Measurements from ENCODE around the gene USP22. TPM values are rescaled to one million over a fixed set of nuclear protein-coding genes. Genes with fewer than 3 reads are reported as not detected.
A peak's percentile ranks its signal among the peaks of the same experiment; 100 is the strongest.

Gene USP22
- total and polyA plus RNA-seq, 2 donors (not counting 3 experiments of a cell fraction or from before 2014, with no cell fraction given), result 204 to 260 TPM

GRCh38 chr17:21034340-21035235 is 8.2 kb downstream of the USP22 start:
- POLR2A ChIA-PET, result interaction anchor here (1.0 kb wide), 1 partner anchor 9 kb away, joined by 3 read pairs; no protein-coding TSS in a partner anchor
- peak overlapping the region; percentile 43 for H3K4me2 ChIP-seq (ENCODE audit: insufficient read depth, low read length)
- peaks cover 44% of the 10 kb centered on the region for H4K20me1 ChIP-seq (replicated peaks; ENCODE audit: control insufficient read depth, extremely low read depth, insufficient read depth, low read length)
- H3K4me3 ChIP-seq (replicated peaks in 1 of 3; ENCODE audit: insufficient read depth in 1 of 3, low read depth in 1 of 3, low read length in 3 of 3), result peak overlapping the region in 1 of 3 experiments; percentile 4
- DNase-seq (ENCODE audit: low read depth, low spot score) (no peak), FAIRE-seq (no peak)
- H3K9ac ChIP-seq (replicated peaks; ENCODE audit: extremely low read depth, insufficient read depth, low read length), result no peak overlapping the region
- intact Hi-C loops (cut with micrococcal nuclease) (no loop called here), dilution Hi-C loops (cut with MboI; ENCODE audit: extremely low pct_ligation_motif_present, low sequenced_read_pairs) (no loop called here)
- CTCF ChIA-PET, result interaction anchor here (0.9 to 1.9 kb wide), 3 partner anchors 9 to 477 kb away, joined by 3 to 10 read pairs (median 4); partner anchors contain the start of gene USP22
- no TSS peak for BruUV-seq (replicated peaks)
- H3K79me2 ChIP-seq (ENCODE audit: control insufficient read depth, insufficient read depth, low read length), result peaks cover 98% of the 10 kb centered on the region
- H2AFZ ChIP-seq (ENCODE audit: low read depth, low read length), result no peak overlapping the region
- no peaks in the 10 kb centered on the region for H3K9me1 ChIP-seq (replicated peaks; ENCODE audit: control insufficient read depth, extremely low read depth, insufficient read depth, low read length)
- H3K4me1 ChIP-seq (ENCODE audit: control insufficient read depth, extremely low read depth, insufficient read depth, low read length), result peaks cover 42% of the 10 kb centered on the region
- no peaks in the 10 kb centered on the region for H3K9me3 ChIP-seq (replicated peaks; ENCODE audit: control insufficient read depth, insufficient read depth, low read length)
- no peaks in the 10 kb centered on the region for H3K27me3 ChIP-seq (ENCODE audit: control insufficient read depth in 2 of 2, insufficient read depth in 2 of 2, low read length in 2 of 2)
- H3K36me3 ChIP-seq (ENCODE audit: control insufficient read depth in 2 of 2, extremely low read depth in 1 of 2, insufficient read depth in 2 of 2, low read length in 2 of 2), result peaks cover 3 to 12% of the 10 kb centered on the region in 2 experiments
- H3K27ac ChIP-seq (ENCODE audit: insufficient read depth, low read depth, low read length), result no peak overlapping the region
- no peak for TF ChIP-seq JUN (IDR thresholded peaks at IDR 0.05; ENCODE audit: borderline replicate concordance, insufficient read depth, insufficient read length, low read depth)

GRCh38 chr17:21033350-21033749 is 9.5 kb downstream of the USP22 start:
- dilution Hi-C loops (cut with MboI; ENCODE audit: extremely low pct_ligation_motif_present, low sequenced_read_pairs) (no loop called here), intact Hi-C loops (cut with micrococcal nuclease) (no loop called here)
- Histone ChIP-seq H3K27me3 (ENCODE audit: control insufficient read depth in 2 of 2, insufficient read depth in 2 of 2, low read length in 2 of 2) (no peaks in the 10 kb centered on the region), H4K20me1 (replicated peaks; ENCODE audit: control insufficient read depth, extremely low read depth, insufficient read depth, low read length) (peaks cover 45% of the 10 kb centered on the region), H3K79me2 (ENCODE audit: control insufficient read depth, insufficient read depth, low read length) (peaks cover 98% of the 10 kb centered on the region), H3K27ac (ENCODE audit: insufficient read depth, low read depth, low read length) (no peak overlapping the region), H3K9ac (replicated peaks; ENCODE audit: extremely low read depth, insufficient read depth, low read length) (no peak overlapping the region), H3K4me1 (ENCODE audit: control insufficient read depth, extremely low read depth, insufficient read depth, low read length) (peaks cover 36% of the 10 kb centered on the region), H3K4me2 (ENCODE audit: insufficient read depth, low read length) (no peak overlapping the region), H3K9me1 (replicated peaks; ENCODE audit: control insufficient read depth, extremely low read depth, insufficient read depth, low read length) (no peaks in the 10 kb centered on the region), H2AFZ (ENCODE audit: low read depth, low read length) (no peak overlapping the region), H3K4me3 (replicated peaks in 1 of 3; ENCODE audit: insufficient read depth in 1 of 3, low read depth in 1 of 3, low read length in 3 of 3) (no peak overlapping the region), H3K9me3 (replicated peaks; ENCODE audit: control insufficient read depth, insufficient read depth, low read length) (no peaks in the 10 kb centered on the region), H3K36me3 (ENCODE audit: control insufficient read depth in 2 of 2, extremely low read depth in 1 of 2, insufficient read depth in 2 of 2, low read length in 2 of 2) (peaks cover 3 to 14% of the 10 kb centered on the region in 2 experiments)
- FAIRE-seq, result no peak
- ChIA-PET POLR2A (interaction anchor here (0.7 kb wide), 1 partner anchor 96 kb away, joined by 4 read pairs; no protein-coding TSS in a partner anchor), CTCF (interaction anchor here (1.4 to 1.5 kb wide), 2 partner anchors 10 to 478 kb away, joined by 3 to 4 read pairs; no protein-coding TSS in a partner anchor)
- DNase-seq (ENCODE audit: low read depth, low spot score), result no peak
- TF ChIP-seq POLR2AphosphoS5 (IDR thresholded peaks at IDR 0.05; ENCODE audit: insufficient read depth, low read depth, low read length), result no peak
- BruUV-seq (replicated peaks), result no TSS peak
